Breast epithelium (tissue), 4 donors: ENCODE results near the gene AGR3. TPM values are rescaled to one million over a fixed set of nuclear protein-coding genes. Genes with fewer than 3 reads are reported as not detected.

Experiments
- DNase-seq, 2 donors: peaks; one replicate each; pipeline ENCODE4 v3.0.0-alpha.2; 2019; ENCODE audit warnings: low spot score in 2 of 2
- H3K27ac ChIP-seq, 2 donors: fragments of 200-600 bp; sonication (generic) in 1 of 2; one replicate each; pipeline ENCODE4 v1.5.1; 2016 to 2019; ENCODE audit warnings: mild to moderate bottlenecking in 1 of 2
- H3K27me3 ChIP-seq, 2 donors: fragments of 200-600 bp; sonication (generic) in 1 of 2; one replicate each; pipeline versions ENCODE4 v1.5.1 to v1.6.0; 2017 to 2019; ENCODE audit warnings: control low read depth in 1 of 2, mild to moderate bottlenecking in 1 of 2
- H3K36me3 ChIP-seq: fragments of 200-600 bp; one replicate; pipeline ENCODE4 v1.5.1; 2019
- H3K4me1 ChIP-seq, 2 donors: fragments of 200-600 bp; sonication (generic); one replicate each; pipeline ENCODE4 v1.5.1; 2016 to 2019; ENCODE audit warnings: control low read depth in 1 of 2
- H3K4me3 ChIP-seq, 3 donors: fragments of 200-600 bp; sonication (generic); 1 replicate in 2 of 3; 2 replicates in 1 of 3; pipeline ENCODE4 v1.5.1; 2016 to 2019; ENCODE audit warnings: mild to moderate bottlenecking in 3 of 3, moderate library complexity in 2 of 3
- H3K9me3 ChIP-seq, 2 donors: fragments of 200-600 bp; sonication (generic) in 1 of 2; one replicate each; pipeline ENCODE4 v1.5.1; 2016 to 2019; ENCODE audit warnings: control low read depth in 1 of 2
- CTCF ChIP-seq, 3 donors: fragments of 450-650 bp; IDR thresholded peaks; one replicate each; pipeline ENCODE4 v1.5.1; 2016 to 2017; ENCODE audit warnings: antibody characterized with exemption in 3 of 3, mild to moderate bottlenecking in 3 of 3, moderate library complexity in 3 of 3
- POLR2A ChIP-seq: fragments of 450-650 bp; IDR thresholded peaks from one replicate; pipeline ENCODE4 v1.6.1; 2016; ENCODE audit warnings: antibody characterized with exemption, mild to moderate bottlenecking, moderate library complexity
- POLR2AphosphoS5 ChIP-seq, 3 donors: sonication (generic); formaldehyde crosslinking; IDR thresholded peaks; one replicate each; pipeline ENCODE4 v1.6.1; 2017; ENCODE audit warnings: antibody characterized with exemption in 3 of 3
- intact Hi-C: fragments of 100-400 bp; cut with DNase I; formaldehyde crosslinking; loops from one replicate; pipeline ENCODE4 v1.15.1; 2023; ENCODE audit warnings: low total_unique reads
- total RNA-seq, 3 donors: library from RNA; depleted of rRNA; stranded (reverse); fragments of >200 nt; gene quantifications; one replicate each; pipeline ENCODE4 v1.1.0, GENCODE V29; 2016

The AGR3 gene
- total RNA-seq, 3 donors from 2014 or later = 32.1 to 37.3 TPM; not detected in 1

- no peaks in the 10 kb centered on the region for H3K4me1 ChIP-seq
- H3K27me3 ChIP-seq = no peaks in the 10 kb centered on the region
- intact Hi-C loops = no loop called here
- no peak for DNase-seq
- no peak overlapping the region for H3K27ac ChIP-seq
- TF ChIP-seq POLR2A (no peak), POLR2AphosphoS5 (IDR thresholded peaks at IDR 0.05) (no peak), CTCF (IDR thresholded peaks at IDR 0.05) (peak; percentile 63 to 78 (median 67))
- no peaks in the 10 kb centered on the region for H3K36me3 ChIP-seq
- H3K9me3 ChIP-seq = no peaks in the 10 kb centered on the region
- no peak overlapping the region for H3K4me3 ChIP-seq
Measured at GRCh38 chr7:16918288-16918895, 36.6 kb upstream of the AGR3 start.

GRCh38 chr7:16916738-16917137 lies 35.0 kb upstream of the AGR3 start:
- peak overlapping the region in 1 of 2 donors; percentile 29 for H3K27ac ChIP-seq
- TF ChIP-seq POLR2A = no peak
- TF ChIP-seq POLR2AphosphoS5 (IDR thresholded peaks at IDR 0.05) = no peak
- no peak for TF ChIP-seq CTCF (IDR thresholded peaks at IDR 0.05)
- H3K27me3 ChIP-seq = no peaks in the 10 kb centered on the region
- H3K4me3 ChIP-seq = no peak overlapping the region
- H3K36me3 ChIP-seq = no peaks in the 10 kb centered on the region
- DNase-seq = no peak
- intact Hi-C loops = no loop called here
- no peaks in the 10 kb centered on the region for H3K9me3 ChIP-seq
- H3K4me1 ChIP-seq = no peaks in the 10 kb centered on the region

- TF ChIP-seq POLR2AphosphoS5 (IDR thresholded peaks at IDR 0.05) (no peak), CTCF (IDR thresholded peaks at IDR 0.05) (no peak), POLR2A (no peak)
- Histone ChIP-seq H3K27me3 (no peaks in the 10 kb centered on the region), H3K36me3 (no peaks in the 10 kb centered on the region), H3K27ac (peak overlapping the region; percentile 48 to 69), H3K4me1 (no peaks in the 10 kb centered on the region), H3K4me3 (no peak overlapping the region), H3K9me3 (no peaks in the 10 kb centered on the region)
- intact Hi-C loops = no loop called here
- no peak for DNase-seq
Measured at GRCh38 chr7:16916105-16916639, 34.4 kb upstream of the AGR3 start.

- intact Hi-C loops = no loop called here
- peak in 1 of 2 donors; percentile 86 for DNase-seq
- H3K36me3 ChIP-seq = no peaks in the 10 kb centered on the region
- H3K4me3 ChIP-seq = no peak overlapping the region
- no peaks in the 10 kb centered on the region for H3K9me3 ChIP-seq
- peak overlapping the region; percentile 48 to 69 for H3K27ac ChIP-seq
- H3K4me1 ChIP-seq = no peaks in the 10 kb centered on the region
- TF ChIP-seq POLR2A (no peak), POLR2AphosphoS5 (IDR thresholded peaks at IDR 0.05) (peak in 2 of 3 donors; percentile 24 to 51)
- H3K27me3 ChIP-seq = no peaks in the 10 kb centered on the region
Measured at GRCh38 chr7:16915405-16915804, 33.6 kb upstream of the AGR3 start.

- DNase-seq = no peak
- no peaks in the 10 kb centered on the region for H3K27me3 ChIP-seq
- H3K4me3 ChIP-seq = no peak overlapping the region
- no peak for TF ChIP-seq POLR2A
- no peak for TF ChIP-seq POLR2AphosphoS5 (IDR thresholded peaks at IDR 0.05)
- TF ChIP-seq CTCF (IDR thresholded peaks at IDR 0.05) = no peak
- intact Hi-C loops = no loop called here
- H3K4me1 ChIP-seq = no peaks in the 10 kb centered on the region
- H3K27ac ChIP-seq = peak overlapping the region; percentile 13 to 19
- H3K9me3 ChIP-seq = no peaks in the 10 kb centered on the region
- no peaks in the 10 kb centered on the region for H3K36me3 ChIP-seq
Measured at GRCh38 chr7:16914771-16915170, 33.0 kb upstream of the AGR3 start.
